ENCODE results near the gene FOXP2.

The FOXP2 gene

DNA sequence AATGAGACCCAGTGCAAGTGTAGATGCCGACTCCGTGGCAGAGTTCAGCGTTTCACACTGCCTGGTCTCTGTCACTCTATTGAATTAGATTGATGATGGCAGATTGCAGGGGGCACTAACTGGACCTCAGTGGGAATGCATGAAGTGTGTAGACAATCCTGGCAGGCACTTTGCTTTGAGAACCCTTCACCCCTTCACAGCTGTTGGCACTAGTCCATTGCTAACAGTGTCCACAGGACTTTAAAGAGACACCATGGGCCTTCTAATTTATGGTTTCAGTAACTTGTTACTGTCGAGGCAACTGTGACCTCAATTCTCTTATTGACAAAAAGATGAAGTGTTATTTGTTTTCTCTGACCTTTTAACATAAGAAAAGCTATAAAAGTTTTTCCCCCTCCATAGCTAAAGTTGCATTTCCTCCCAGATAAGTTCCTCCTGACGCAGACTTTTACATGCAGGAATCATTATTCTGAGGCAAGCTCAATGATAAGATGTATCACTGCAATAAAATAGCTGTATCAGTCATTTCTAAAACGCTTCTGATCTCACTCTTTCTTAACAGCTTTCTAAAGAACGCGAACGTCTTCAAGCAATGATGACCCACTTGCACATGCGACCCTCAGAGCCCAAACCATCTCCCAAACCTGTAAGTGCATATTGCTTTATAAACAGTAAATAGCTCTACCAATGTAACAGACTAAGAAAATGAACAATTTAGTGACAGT is 238.9 kb downstream of the FOXP2 start:
- no peak for DNase-seq (ENCODE audit: low spot score)

DNA sequence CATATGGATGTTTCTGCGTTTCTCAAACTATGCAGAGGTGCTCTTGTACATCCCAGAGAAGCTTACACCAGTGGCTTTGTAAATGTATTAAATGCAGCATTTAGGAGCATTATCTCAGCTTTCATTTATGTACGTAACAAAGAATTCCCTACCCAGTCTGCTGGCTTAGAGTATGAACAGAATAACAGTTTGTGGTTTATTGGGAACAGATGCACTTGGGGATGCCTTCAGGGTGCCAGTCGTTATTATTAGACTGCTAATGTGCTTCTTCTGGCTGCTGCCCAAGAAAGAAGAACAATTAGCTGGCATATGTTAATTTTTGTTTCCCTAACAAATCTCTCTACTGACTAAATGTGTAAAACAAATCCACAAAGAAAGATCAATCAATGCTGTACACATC is 241.9 kb downstream of the FOXP2 start:
- no peak for DNase-seq (ENCODE audit: low spot score)

DNA sequence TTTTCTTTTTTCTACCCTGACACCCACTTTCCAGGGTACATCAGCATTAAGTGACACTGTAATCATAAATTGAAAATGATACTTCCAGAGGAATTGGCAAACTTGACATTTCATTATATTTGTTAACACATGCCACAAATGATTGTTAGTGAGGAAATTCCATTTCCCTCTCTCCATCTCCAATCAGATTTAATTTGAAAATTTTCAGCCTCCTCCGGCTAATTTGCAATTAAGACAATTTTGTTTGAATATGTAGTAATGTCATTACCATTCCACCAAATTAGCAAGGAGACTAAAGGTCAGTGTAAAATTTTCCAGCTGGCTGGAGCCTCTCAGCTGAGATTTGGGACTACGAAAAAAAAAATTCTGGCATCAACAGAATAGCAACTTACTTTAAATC is 242.7 kb downstream of the FOXP2 start:
- DNase-seq (ENCODE audit: low spot score), result no peak

DNA sequence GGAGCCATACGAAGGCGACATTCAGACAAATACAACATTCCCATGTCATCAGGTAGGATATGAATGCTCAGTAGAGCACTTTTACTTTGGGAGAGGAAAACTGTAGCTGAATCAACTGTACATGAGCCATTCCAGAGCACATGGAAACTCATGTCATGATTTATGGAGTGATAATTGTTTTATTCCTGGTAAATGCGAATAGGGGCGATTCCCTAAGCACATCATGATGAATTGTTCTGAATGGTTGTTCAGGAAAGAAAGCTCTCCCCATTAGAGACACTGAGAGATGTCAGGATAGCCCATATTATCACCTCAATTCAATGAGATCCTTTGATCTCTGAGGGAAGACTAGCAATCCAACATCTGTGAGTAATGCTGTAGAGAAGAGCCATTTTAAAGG is 243.6 kb downstream of the FOXP2 start:
- no peak for DNase-seq (ENCODE audit: low spot score)

DNA sequence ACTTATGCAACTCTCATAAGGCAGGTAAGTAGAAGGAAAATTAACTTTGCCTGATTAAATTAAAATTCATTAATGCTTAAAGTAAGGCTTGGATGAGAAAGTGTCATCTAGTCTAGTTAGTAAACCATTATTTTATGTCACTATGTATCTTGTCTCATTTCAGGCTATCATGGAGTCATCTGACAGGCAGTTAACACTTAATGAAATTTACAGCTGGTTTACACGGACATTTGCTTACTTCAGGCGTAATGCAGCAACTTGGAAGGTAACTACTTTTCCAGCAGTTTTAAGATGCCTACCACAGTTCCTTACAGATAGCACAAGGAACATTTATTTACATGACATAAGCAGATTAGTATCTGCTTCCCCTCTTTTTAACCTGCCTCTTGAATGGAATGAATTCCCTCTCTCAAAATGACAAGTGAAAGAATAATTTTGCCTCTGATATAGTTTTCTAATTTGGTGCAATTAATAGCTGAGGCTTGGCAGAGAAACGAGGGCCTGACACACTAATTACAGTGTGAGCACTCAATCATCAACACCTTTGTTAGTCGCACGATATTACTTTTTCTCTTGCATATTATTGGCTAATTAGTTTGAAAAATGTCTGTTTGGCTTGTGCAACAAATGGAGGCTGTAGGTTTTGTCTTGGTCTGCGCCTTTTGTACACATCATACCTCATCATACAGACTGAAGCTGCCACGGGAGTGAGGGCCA is 245.0 kb downstream of the FOXP2 start:
- DNase-seq (ENCODE audit: low spot score), result no peak

DNA sequence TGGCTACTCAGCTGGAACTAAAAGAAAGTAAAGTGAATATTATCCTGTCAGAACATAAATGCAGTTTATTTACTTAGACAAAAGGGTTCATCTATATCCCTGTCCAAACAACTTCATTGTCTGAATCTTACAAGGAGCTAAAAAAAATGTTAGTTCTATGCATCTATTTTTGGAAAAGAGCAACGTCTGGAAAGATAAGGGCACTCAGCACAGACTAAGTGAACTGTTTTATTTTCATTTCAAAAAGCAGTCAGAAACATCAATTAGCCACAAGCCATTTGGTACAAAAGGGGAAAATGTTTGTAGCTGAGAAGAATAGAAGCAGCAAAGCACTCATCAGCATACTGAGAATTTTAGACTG is 245.5 kb downstream of the FOXP2 start:
- DNase-seq (ENCODE audit: low spot score), result no peak

DNA sequence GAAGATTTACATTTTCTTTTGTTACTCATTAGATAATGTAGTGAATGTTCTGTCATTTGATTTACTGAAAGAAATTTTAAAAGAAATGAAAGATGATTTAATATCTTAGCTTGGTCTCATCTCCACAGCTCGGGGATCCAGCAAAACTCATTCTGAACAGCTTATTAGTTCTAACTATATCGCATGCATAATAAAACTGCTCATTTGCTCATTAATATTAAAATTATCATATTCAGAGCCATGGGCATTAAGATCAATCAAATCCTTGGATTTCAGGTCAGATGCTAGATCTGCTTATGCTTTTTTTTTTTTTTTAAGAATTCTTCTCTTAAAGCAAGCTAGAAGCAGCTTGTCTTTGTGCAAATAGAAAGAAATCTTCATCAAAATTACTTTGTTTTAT is 246.1 kb downstream of the FOXP2 start:
- no peak for DNase-seq (ENCODE audit: low spot score)

DNA sequence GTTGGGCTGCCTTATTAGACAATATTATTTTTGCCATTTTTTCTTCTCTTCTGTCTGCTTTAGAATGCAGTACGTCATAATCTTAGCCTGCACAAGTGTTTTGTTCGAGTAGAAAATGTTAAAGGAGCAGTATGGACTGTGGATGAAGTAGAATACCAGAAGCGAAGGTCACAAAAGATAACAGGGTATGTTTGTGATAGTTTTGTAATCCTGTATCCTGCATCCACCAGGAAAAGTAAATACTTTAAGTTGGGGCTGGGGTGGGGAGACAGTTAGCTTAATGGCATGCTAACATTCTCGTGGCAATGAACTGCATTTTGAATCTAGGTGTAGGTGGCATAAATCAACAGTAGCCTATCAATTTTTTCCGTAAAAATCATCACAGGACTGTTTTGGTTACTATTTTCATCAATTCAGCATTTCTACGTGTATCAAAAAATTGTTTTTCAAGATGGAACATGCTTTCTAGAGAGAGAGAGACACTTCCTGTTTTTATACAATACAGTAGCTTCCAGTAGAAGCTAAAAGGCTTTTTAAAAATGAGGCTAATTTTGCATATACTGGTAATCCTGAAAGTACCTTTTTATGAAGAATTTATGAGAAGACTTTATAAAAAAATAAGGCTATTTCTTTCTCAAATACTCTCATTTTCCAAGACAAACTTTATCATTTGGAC is 247.5 kb downstream of the FOXP2 start:
- DNase-seq (ENCODE audit: low spot score), result no peak

DNA sequence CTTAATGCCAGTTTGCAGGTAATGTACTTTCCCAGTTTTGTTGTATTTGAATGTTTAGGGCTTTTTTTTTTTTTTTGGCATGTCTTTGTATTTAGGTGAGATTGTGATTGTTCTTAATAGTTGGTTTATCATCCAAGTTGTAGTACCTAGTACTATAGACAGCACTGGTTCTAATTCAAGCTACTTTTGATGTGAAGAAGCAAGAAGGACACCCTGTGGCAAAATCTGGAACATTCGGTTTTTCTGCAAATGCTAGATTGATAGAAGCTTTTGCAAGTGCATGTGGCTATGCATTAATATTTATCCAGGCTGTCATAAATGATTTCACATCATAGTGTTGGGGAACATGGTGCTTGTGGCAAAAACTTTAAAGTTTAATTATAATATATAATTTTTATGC is 248.9 kb downstream of the FOXP2 start:
- DNase-seq (ENCODE audit: low spot score), result peak; percentile 6

DNA sequence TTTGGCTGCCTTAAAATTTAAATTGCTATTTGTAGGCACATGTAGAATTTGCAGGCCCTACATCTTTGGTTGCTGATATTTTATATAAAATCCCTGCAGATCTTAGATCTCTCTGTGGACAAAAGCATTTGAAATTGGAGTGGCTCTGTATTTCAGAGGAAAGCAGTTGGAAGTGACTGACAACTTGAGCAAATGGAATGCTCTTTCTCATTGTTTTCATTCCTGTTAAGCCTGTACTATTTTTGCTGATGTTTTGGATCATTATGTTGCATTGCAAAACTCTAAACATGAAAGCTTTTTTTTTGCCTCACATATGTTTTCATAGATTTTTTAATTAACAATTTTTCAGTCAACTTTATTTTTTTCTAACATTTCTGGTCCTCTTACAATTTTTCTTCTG is 256.1 kb downstream of the FOXP2 start:
- DNase-seq (ENCODE audit: low spot score), result no peak

DNA sequence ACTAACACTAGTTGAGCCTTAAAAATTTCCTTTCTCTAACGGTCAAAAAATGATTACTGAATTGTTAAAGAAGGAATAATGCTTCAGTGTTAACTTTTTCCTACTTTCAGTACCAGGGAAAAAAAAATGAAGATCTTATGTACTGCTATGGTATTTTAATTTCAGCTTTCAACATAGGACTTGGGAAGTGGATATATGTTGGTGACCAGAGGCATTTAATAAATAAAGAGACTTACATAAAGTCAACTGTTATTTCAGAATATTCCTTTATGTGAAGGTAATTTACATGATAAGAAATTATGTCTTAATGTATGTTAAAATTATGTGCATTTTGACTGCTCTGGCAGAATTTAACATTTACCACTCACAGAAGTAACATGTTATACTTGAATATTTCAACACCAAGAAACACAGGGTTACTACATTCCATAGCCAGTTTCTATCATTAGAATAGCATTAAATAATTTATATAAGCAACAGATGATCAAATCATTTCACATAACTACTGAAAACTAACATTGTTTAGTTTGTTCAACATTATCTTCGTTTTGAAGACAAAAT is 257.0 kb downstream of the FOXP2 start:
- no peak for DNase-seq (ENCODE audit: low spot score)

DNA sequence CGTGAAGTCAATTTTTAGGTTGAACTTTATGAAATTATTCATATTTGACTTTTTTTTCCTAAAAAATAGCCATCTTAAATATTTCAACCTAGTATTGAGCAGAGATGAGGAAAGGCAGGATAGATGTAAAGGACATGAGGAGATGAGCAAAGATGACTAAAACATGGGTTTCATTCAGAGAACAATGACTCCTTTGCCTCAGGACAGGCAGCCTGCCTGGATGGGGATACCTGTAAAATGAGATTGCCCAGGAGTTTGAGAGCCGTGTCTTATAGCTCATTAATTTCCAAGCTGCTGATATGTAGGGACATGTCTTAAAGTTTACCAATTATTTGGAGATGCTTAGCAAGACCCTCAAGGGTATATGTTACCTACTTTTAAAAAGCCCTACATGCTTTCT is 263.5 kb downstream of the FOXP2 start:
- no peak for DNase-seq (ENCODE audit: low spot score)

DNA sequence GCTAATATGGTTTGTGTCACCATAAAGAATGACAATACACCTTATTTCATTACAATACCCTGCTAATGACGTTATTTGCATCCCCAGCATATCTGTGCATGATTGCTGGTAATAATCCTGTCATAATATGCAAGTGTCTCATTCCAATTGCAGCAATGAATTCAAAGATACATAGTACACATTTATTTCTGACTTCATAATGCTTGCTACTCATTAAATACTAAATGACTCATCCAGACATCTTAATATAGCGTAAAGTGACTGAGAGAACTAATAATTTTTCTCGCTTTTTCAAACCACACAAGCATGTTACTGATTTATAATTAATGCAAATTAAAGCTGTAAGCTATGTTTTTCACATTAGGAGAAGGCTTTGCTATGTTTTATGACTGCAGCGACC is 272.6 kb downstream of the FOXP2 start:
- DNase-seq (ENCODE audit: low spot score), result no peak

DNA sequence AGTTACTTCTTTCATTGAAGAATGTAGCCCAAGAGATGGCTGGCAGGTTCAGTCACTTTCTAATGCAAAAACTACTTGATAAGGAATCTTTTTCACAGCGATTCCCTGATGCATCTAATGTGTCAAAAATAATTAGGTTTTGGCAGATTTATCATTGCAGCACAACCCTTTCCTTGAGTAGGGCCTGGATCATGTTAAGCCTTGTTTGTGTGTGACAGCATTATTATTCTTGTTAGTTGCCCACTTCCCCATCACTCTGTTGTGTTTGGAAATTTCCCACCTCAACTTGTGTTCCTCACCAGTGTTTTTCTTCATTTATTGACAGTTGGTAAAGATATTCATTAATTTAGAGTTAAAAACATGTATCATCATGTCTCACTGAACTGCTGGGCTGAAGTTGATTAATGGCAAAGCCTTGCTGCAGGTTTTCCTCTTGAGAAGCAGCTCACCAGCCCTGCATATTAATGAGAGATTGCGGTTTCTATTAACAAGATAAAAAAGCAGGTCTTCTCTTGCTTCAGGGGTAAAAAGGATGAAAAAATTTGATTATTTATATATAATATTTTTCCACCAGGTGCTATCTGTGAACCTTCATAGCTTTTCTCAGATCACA is 273.9 kb downstream of the FOXP2 start:
- DNase-seq (ENCODE audit: low spot score), result no peak

DNA sequence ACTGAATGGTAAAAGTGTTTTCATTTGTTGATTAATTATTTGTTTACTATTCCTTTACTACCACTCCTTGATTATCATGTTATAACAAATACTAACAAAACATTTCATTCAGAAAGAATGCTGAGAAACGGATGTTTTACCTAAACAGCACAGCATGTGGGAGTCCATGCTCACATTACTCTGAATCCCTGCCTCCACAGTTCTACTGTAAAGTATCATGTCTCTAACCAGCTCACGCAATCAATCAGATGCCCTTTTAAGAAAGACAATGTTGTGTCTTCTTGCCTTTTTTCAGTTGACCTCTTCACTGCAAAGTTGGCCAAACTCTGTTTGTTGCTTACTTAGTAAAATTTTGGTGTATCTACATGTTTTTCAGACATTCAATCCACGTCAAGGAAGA is 274.8 kb downstream of the FOXP2 start:
- no peak for DNase-seq (ENCODE audit: low spot score)

DNA sequence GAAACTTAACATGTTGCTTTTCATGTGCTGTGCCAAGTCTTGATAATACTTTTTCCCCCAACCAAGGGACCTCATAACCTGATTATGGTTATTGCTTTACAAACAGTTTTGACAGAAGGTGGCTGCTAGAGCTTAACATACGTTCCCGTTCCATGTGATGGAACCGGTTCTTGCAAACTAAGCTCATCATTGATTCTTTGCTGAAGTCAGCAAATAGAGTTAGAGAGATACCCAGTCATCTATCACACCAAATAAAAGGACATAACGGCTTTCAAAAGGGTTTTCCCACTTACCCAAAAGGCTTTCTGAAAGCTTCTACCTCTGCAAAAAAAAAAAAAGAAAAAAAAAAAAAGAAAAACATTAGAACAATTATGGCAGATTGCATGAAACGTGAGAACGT is 277.0 kb downstream of the FOXP2 start:
- no peak for DNase-seq (ENCODE audit: low spot score)

DNA sequence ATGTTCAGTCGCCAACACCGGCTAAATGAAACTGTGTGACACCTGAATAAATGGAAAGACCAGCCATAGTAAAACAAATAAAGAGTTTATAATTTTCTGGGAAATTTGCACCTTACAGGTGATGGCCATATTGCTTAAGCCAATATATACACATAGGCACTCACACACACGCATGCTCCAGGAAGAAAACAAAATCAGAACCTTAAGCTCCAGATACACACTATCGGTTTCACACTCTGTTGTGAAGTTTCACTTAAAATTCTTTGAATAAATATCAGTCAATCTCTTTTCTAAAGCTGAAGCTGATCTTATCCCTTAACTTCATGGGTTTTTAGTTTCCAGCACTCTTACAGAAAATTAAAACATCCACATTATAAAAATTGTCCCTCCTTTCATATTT is 280.6 kb downstream of the FOXP2 start:
- no peak for DNase-seq (ENCODE audit: low spot score)

DNA sequence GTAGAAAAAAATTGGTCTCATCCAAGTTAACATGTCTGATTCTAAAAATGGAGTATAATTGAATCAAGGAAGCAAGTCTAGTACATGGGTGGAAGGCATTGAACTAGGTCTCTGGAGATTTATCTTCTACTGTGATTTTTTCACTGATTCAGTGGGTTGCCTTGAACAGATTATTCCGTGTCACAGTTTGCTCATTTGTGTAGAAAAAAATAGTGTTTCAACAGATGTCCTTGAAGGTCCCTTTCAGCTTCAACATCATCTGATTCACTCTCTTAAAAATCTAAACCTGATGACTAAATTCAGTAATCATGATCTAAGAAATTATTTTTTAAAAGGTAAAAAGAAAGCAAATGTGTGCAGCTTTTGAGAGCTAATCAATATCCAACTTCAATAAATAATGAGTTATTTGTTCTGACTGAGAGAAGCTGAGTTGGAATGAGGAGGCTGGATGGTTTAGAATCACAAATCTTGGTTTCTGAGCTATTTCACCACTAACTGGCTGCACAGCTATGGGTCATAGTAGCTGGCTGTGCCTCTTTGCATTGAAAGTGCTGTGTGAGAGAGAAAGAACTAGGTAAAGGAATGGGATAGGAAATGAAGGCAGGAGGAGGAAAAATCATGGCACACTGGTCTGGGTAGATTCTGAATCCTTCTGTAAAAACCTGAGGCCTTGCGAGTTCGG is 285.8 kb downstream of the FOXP2 start:
- DNase-seq (ENCODE audit: low spot score), result no peak

DNA sequence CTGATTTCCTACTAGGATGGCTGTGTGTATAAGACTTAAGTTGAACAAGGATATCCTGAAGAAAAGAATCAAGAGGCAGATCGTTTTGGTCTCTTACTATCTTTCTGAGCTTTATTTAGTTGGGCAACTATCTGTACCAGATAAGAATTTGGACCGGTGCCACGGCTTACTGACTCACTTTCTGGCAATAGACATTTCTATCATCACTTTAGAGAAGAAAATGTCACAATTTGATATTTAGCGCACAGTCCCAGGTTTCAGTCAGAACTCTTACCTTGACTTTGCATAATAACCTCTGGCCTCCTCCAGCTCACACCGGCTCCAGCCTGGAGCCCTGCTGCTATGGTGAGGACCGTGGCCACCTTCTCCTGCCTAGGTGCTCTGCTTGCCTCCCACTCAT is 289.1 kb downstream of the FOXP2 start:
- DNase-seq (ENCODE audit: low spot score), result no peak

DNA sequence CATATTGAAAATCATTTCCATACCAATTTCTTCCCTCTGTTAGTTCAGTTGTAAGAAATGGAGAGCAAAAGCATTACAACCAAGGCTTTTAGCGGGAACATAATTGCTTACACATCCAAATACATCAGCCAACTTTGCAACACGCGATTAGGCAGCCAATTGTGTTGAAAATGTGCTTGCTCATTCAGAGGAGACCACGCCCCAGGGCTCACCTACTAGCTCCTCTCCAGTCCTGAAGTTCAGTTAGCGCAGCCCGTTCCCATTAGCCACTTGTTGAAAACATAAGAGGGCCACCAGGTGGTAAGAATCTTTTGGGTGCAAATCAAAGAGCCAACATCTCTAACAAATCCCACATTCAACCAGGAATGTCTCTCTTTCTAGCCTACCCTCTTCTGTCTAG is 294.0 kb downstream of the FOXP2 start:
- no peak for DNase-seq (ENCODE audit: low spot score)

DNA sequence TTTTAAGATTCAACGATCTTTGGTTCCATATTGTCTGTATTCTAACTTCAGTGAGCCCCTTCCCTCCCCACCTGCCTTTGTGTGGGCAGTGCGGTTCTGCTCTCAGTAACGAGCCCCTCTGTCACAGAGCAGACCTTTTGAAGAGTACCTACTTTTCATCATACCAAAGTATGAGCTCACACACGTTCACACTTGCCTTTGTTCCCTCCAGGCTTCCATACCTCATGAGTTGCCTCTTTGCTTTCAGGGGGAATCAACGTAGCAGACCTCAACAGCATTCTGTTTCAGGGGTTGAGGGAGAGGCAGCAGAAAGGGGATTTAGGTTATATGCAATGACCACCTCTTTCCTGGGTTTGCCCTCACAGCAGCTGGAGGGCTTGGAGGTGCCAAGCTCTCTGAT is 295.9 kb downstream of the FOXP2 start:
- no peak for DNase-seq (ENCODE audit: low spot score)

DNA sequence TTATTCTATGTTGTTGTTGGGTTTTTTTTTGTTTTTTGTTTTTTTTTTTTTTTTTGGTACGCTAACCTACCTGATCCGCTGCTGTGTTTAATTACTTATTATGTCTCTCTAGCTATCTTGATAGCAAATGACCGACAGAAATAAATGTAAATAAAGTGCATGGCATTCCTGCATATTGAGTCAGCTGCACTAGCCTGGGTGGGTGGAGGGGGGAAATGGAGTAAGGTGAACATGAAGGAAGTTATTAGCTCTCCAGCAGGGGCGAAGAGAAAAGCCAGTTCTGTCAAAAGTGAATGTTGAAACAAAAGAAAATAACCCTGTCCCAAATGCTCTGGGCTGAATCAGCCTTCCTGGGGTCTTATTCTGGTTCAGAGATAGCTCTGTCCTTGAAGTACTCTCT is 296.6 kb downstream of the FOXP2 start:
- no peak for DNase-seq (ENCODE audit: low spot score)

All from kidney capillary endothelial cell (primary cell).